Measurements from ENCODE around the gene GLIPR1L1. TPM values are rescaled to one million over a fixed set of nuclear protein-coding genes. Genes with fewer than 3 reads are reported as not detected.
"Not testable (repeated sequence)": the region's sequence is repeated elsewhere in the genome, so short reads cannot be mapped to it uniquely, and the experiment has no call there.

The GLIPR1L1 gene
- polyA plus RNA-seq, 4 donors, result not detected

GRCh38 chr12:75329918-75330826 is 4.3 kb upstream of the GLIPR1L1 start, which contains the start of gene CAPS2:
TSS of gene CAPS2 (minus strand) at chr12:75330324. CDS start at chr12:75326498, 3,826 bp downstream.
- Histone ChIP-seq H3K9me3 (ENCODE audit: control insufficient read depth in 2 of 2, insufficient read depth in 1 of 2, low read depth in 1 of 2, low read length in 1 of 2) (no peaks in the 10 kb centered on the region), H3K36me3 (ENCODE audit: control insufficient read depth in 3 of 3, insufficient read depth in 2 of 3, low read depth in 1 of 3, low read length in 3 of 3) (no peaks in the 10 kb centered on the region), H3K27ac (ENCODE audit: low read depth in 1 of 3, low read length in 2 of 3) (no peak within 1 kb of the TSS), H3K4me1 (ENCODE audit: control insufficient read depth in 3 of 3, insufficient read depth in 2 of 3, low read depth in 1 of 3, low read length in 2 of 3) (no peaks in the 10 kb centered on the region), H3K27me3 (ENCODE audit: control insufficient read depth in 3 of 3, insufficient read depth in 3 of 3, low read length in 3 of 3) (peaks cover 0 to 7% (median 0%) of the 10 kb centered on the region in 3 donors), H3K4me3 (ENCODE audit: low read depth in 1 of 3, low read length in 3 of 3) (peak within 1 kb of the TSS in 2 of 3 donors; percentile 66 to 72)
- FAIRE-seq (no peak), DNase-seq (peak; percentile 77 to 91)
- WGBS, 3 donors, result 1 to 3% (median 3%) methylated on average over 39 to 40 of the region's 40 CpGs

DNA sequence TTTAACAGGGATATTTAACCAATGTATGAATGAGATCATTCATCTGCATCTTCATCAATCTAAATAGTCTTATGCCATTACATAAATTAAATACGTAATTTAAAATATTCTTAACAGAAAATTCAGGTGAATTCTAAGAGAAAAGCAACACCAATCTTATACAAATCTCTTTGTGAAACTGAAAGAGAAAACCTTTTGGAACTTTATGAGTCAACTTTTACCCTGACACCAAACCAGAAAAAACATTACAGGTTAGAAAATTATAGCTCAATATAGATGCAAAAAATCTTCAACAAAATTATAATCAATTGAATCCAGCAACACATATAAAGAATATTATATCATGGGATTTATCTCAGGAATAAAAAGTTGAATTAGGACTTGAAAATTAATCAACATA is 3.4 kb downstream of the GLIPR1L1 start:
- Histone ChIP-seq H3K9me3 (ENCODE audit: control insufficient read depth in 2 of 2, insufficient read depth in 1 of 2, low read depth in 1 of 2, low read length in 1 of 2) (no peaks in the 10 kb centered on the region), H3K4me3 (ENCODE audit: low read depth in 1 of 3, low read length in 3 of 3) (no peak overlapping the region), H3K36me3 (ENCODE audit: control insufficient read depth in 3 of 3, insufficient read depth in 2 of 3, low read depth in 1 of 3, low read length in 3 of 3) (no peaks in the 10 kb centered on the region), H3K4me1 (ENCODE audit: control insufficient read depth in 3 of 3, insufficient read depth in 2 of 3, low read depth in 1 of 3, low read length in 2 of 3) (no peaks in the 10 kb centered on the region), H3K27me3 (ENCODE audit: control insufficient read depth in 3 of 3, insufficient read depth in 3 of 3, low read length in 3 of 3) (peaks cover 0 to 7% (median 0%) of the 10 kb centered on the region in 3 donors), H3K27ac (ENCODE audit: low read depth in 1 of 3, low read length in 2 of 3) (no peak overlapping the region)
- FAIRE-seq (peak; percentile 44), DNase-seq (no peak)
- 16 to 58% (median 28%) methylated on average over 1 of the region's 1 CpG for WGBS, 3 donors

GRCh38 chr12:75341873-75342272 is 7.4 kb downstream of the GLIPR1L1 start:
- no peak overlapping the region for H3K4me3 ChIP-seq (ENCODE audit: low read depth in 1 of 3, low read length in 3 of 3)
- no peak for FAIRE-seq
- H3K4me1 ChIP-seq (ENCODE audit: control insufficient read depth in 3 of 3, insufficient read depth in 2 of 3, low read depth in 1 of 3, low read length in 2 of 3), result no peaks in the 10 kb centered on the region
- H3K9me3 ChIP-seq (ENCODE audit: control insufficient read depth in 2 of 2, insufficient read depth in 1 of 2, low read depth in 1 of 2, low read length in 1 of 2), result no peaks in the 10 kb centered on the region
- WGBS, 3 donors, result 93 to 95% (median 94%) methylated on average over 5 of the region's 5 CpGs
- H3K36me3 ChIP-seq (ENCODE audit: control insufficient read depth in 3 of 3, insufficient read depth in 2 of 3, low read depth in 1 of 3, low read length in 3 of 3), result no peaks in the 10 kb centered on the region
- no peak overlapping the region for H3K27ac ChIP-seq (ENCODE audit: low read depth in 1 of 3, low read length in 2 of 3)
- no peak for DNase-seq
- no peaks in the 10 kb centered on the region for H3K27me3 ChIP-seq (ENCODE audit: control insufficient read depth in 3 of 3, insufficient read depth in 3 of 3, low read length in 3 of 3)

DNA sequence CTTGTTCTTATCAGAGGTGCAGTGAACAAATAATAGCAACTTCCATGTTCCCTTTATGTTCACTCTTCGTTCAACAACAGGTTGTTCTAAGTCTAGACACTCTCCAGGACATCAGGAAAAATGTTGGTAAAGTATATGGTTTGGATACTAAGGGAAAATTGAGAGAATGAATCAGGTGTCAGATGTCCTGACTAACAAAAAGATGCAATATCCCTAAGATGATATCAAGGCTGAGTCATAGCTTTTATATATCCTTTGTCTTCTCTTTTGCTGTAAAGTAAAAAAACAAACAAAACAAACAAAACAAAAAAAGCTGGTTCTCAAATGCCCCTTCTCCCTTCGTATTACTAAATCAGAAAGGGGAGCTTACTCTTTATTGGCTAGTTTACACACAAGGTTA is 11.1 kb downstream of the GLIPR1L1 start:
- H3K36me3 ChIP-seq (ENCODE audit: control insufficient read depth in 3 of 3, insufficient read depth in 2 of 3, low read depth in 1 of 3, low read length in 3 of 3), result no peaks in the 10 kb centered on the region
- DNase-seq (no peak), FAIRE-seq (no peak)
- H3K9me3 ChIP-seq (ENCODE audit: control insufficient read depth in 2 of 2, insufficient read depth in 1 of 2, low read depth in 1 of 2, low read length in 1 of 2), result no peaks in the 10 kb centered on the region
- H3K4me1 ChIP-seq (ENCODE audit: control insufficient read depth in 3 of 3, insufficient read depth in 2 of 3, low read depth in 1 of 3, low read length in 2 of 3), result no peaks in the 10 kb centered on the region
- H3K27me3 ChIP-seq (ENCODE audit: control insufficient read depth in 3 of 3, insufficient read depth in 3 of 3, low read length in 3 of 3), result no peaks in the 10 kb centered on the region
- no peak overlapping the region for H3K4me3 ChIP-seq (ENCODE audit: low read depth in 1 of 3, low read length in 3 of 3)
- H3K27ac ChIP-seq (ENCODE audit: low read depth in 1 of 3, low read length in 2 of 3), result no peak overlapping the region
- WGBS, 3 donors, result 76 to 88% (median 87%) methylated on average over 2 of the region's 2 CpGs

DNA sequence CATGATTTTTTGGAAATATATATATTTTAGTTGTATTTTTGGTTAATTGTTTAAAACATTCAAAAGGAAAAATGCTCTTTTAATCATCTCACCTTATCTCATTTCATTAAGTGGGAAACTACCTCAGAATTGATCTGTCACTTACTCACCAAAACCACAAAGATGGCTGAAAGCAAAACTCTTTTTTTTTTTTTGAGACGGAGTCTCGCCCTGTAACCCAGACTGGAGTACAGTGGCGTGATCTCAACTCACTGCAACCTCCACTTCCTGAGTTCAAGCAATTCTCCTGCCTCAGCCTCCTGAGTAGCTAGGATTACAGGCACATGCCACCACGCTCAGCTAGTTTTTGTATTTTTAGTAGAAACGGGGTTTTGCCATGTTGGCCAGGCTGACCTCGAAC is 11.7 kb downstream of the GLIPR1L1 start:
- not testable (repeated sequence) for H3K9me3 ChIP-seq (ENCODE audit: control insufficient read depth in 2 of 2, insufficient read depth in 1 of 2, low read depth in 1 of 2, low read length in 1 of 2); H3K4me3 ChIP-seq (ENCODE audit: low read depth in 1 of 3, low read length in 3 of 3); H3K27ac ChIP-seq (ENCODE audit: low read depth in 1 of 3, low read length in 2 of 3); FAIRE-seq; H3K4me1 ChIP-seq (ENCODE audit: control insufficient read depth in 3 of 3, insufficient read depth in 2 of 3, low read depth in 1 of 3, low read length in 2 of 3); H3K36me3 ChIP-seq (ENCODE audit: control insufficient read depth in 3 of 3, insufficient read depth in 2 of 3, low read depth in 1 of 3, low read length in 3 of 3); DNase-seq; H3K27me3 ChIP-seq (ENCODE audit: control insufficient read depth in 3 of 3, insufficient read depth in 3 of 3, low read length in 3 of 3)
- WGBS, 3 donors, result 73 to 91% (median 84%) methylated on average over 6 of the region's 6 CpGs

- no peaks in the 10 kb centered on the region for H3K4me1 ChIP-seq (ENCODE audit: control insufficient read depth in 3 of 3, insufficient read depth in 2 of 3, low read depth in 1 of 3, low read length in 2 of 3)
- 91 to 100% (median 96%) methylated on average over 4 of the region's 4 CpGs for WGBS, 3 donors
- no peaks in the 10 kb centered on the region for H3K36me3 ChIP-seq (ENCODE audit: control insufficient read depth in 3 of 3, insufficient read depth in 2 of 3, low read depth in 1 of 3, low read length in 3 of 3)
- H3K4me3 ChIP-seq (ENCODE audit: low read depth in 1 of 3, low read length in 3 of 3), result no peak overlapping the region
- no peaks in the 10 kb centered on the region for H3K9me3 ChIP-seq (ENCODE audit: control insufficient read depth in 2 of 2, insufficient read depth in 1 of 2, low read depth in 1 of 2, low read length in 1 of 2)
- no peak overlapping the region for H3K27ac ChIP-seq (ENCODE audit: low read depth in 1 of 3, low read length in 2 of 3)
- no peaks in the 10 kb centered on the region for H3K27me3 ChIP-seq (ENCODE audit: control insufficient read depth in 3 of 3, insufficient read depth in 3 of 3, low read length in 3 of 3)
- FAIRE-seq (no peak), DNase-seq (no peak)
These were observed 15.5 kb downstream of the GLIPR1L1 start for GRCh38 chr12:75349946-75350345.

DNA sequence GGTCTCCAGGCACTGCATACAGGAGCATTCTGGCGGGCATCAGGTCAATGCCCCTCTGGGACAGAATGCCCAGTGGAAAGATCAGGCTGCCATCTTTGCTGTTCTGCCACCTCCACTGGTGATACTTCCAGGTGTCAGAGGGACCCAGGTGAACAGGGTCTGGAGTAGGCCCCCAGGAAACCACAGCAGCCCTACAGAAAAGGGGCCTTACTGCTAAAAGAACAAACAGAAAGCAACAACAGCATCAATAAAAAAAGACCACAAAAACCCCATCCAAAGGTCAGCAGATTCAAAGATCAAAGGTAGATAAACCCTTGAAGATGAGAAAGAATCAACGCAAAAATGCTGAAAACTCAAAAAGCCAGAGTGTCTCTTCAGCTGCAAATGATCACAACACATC is 15.9 kb downstream of the GLIPR1L1 start:
- WGBS, 3 donors, result 70 to 77% (median 71%) methylated on average over 2 of the region's 2 CpGs
- Histone ChIP-seq H3K36me3 (ENCODE audit: control insufficient read depth in 3 of 3, insufficient read depth in 2 of 3, low read depth in 1 of 3, low read length in 3 of 3) (no peaks in the 10 kb centered on the region), H3K9me3 (ENCODE audit: control insufficient read depth in 2 of 2, insufficient read depth in 1 of 2, low read depth in 1 of 2, low read length in 1 of 2) (no peaks in the 10 kb centered on the region), H3K27me3 (ENCODE audit: control insufficient read depth in 3 of 3, insufficient read depth in 3 of 3, low read length in 3 of 3) (no peaks in the 10 kb centered on the region), H3K4me3 (ENCODE audit: low read depth in 1 of 3, low read length in 3 of 3) (no peak overlapping the region), H3K27ac (ENCODE audit: low read depth in 1 of 3, low read length in 2 of 3) (no peak overlapping the region), H3K4me1 (ENCODE audit: control insufficient read depth in 3 of 3, insufficient read depth in 2 of 3, low read depth in 1 of 3, low read length in 2 of 3) (no peaks in the 10 kb centered on the region)
- DNase-seq (no peak), FAIRE-seq (no peak)

GRCh38 chr12:75354011-75354410 is 19.5 kb downstream of the GLIPR1L1 start:
- FAIRE-seq, result no peak
- no peak overlapping the region for H3K27ac ChIP-seq (ENCODE audit: low read depth in 1 of 3, low read length in 2 of 3)
- no peaks in the 10 kb centered on the region for H3K4me1 ChIP-seq (ENCODE audit: control insufficient read depth in 3 of 3, insufficient read depth in 2 of 3, low read depth in 1 of 3, low read length in 2 of 3)
- no peak overlapping the region for H3K4me3 ChIP-seq (ENCODE audit: low read depth in 1 of 3, low read length in 3 of 3)
- H3K27me3 ChIP-seq (ENCODE audit: control insufficient read depth in 3 of 3, insufficient read depth in 3 of 3, low read length in 3 of 3), result no peaks in the 10 kb centered on the region
- H3K36me3 ChIP-seq (ENCODE audit: control insufficient read depth in 3 of 3, insufficient read depth in 2 of 3, low read depth in 1 of 3, low read length in 3 of 3), result no peaks in the 10 kb centered on the region
- DNase-seq, result no peak
- peaks cover 0 to 4% of the 10 kb centered on the region in 2 donors for H3K9me3 ChIP-seq (ENCODE audit: control insufficient read depth in 2 of 2, insufficient read depth in 1 of 2, low read depth in 1 of 2, low read length in 1 of 2)

DNA sequence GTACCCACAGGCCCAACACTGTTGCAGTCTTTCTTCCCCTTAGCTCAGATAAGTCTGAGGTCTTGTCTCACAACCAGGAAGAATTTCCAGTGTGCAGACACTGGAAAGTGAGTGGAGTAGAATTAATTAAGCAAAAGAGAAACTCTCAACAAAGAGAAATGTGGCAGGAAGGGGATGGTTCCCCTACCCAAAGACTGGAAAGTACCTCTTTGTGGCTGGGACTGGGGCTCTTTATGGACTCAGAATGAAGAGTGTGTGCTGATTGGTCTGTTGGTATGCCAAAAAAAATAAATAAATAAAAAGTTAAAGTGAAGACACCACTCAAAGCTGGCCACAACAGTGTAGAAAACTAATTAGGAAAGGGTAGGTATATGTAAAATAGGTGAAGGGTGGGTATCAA is 26.4 kb downstream of the GLIPR1L1 start:
- no peak overlapping the region for H3K4me3 ChIP-seq (ENCODE audit: low read depth in 1 of 3, low read length in 3 of 3)
- FAIRE-seq, result no peak
- DNase-seq, result no peak

More for the DNA sequence above, 26.4 kb downstream of the GLIPR1L1 start:
- H3K36me3 ChIP-seq (ENCODE audit: control insufficient read depth in 3 of 3, insufficient read depth in 2 of 3, low read depth in 1 of 3, low read length in 3 of 3), result no peaks in the 10 kb centered on the region
- H3K9me3 ChIP-seq (ENCODE audit: control insufficient read depth in 2 of 2, insufficient read depth in 1 of 2, low read depth in 1 of 2, low read length in 1 of 2), result peaks cover 0 to under 1% of the 10 kb centered on the region in 2 donors
- H3K27me3 ChIP-seq (ENCODE audit: control insufficient read depth in 3 of 3, insufficient read depth in 3 of 3, low read length in 3 of 3), result no peaks in the 10 kb centered on the region
- no peak overlapping the region for H3K27ac ChIP-seq (ENCODE audit: low read depth in 1 of 3, low read length in 2 of 3)
- H3K4me1 ChIP-seq (ENCODE audit: control insufficient read depth in 3 of 3, insufficient read depth in 2 of 3, low read depth in 1 of 3, low read length in 2 of 3), result no peaks in the 10 kb centered on the region
